Body of pancreas (tissue), 4 donors: ENCODE data around the gene SNAI3. TPM values are rescaled to one million over a fixed set of nuclear protein-coding genes. Genes with fewer than 3 reads are reported as not detected.

Experiments
- ATAC-seq: fragments of 150-250 bp; one replicate; pipeline ENCODE4 v1.9.1; 2016
- DNase-seq, 4 donors: peaks; one replicate each; pipeline ENCODE4 v3.0.0-alpha.2; 2019
- H3K27ac ChIP-seq, 4 donors: fragments of 200-600 bp; sonication (generic); 1 replicate in 3 of 4; 2 replicates in 1 of 4; pipeline versions ENCODE4 v1.5.1 to v1.6.1; 2016 to 2019; ENCODE audit warnings: mild to moderate bottlenecking in 1 of 4, mixed read lengths in 1 of 4, moderate library complexity in 1 of 4
- H3K27me3 ChIP-seq, 2 donors: fragments of 200-600 bp; sonication (generic); one replicate each; pipeline ENCODE4 v1.6.0; 2016; ENCODE audit warnings: mild to moderate bottlenecking in 1 of 2
- H3K36me3 ChIP-seq, 2 donors: fragments of 200-600 bp; sonication (generic); replicated peaks in 1 of 2; 2 replicates each; pipeline ENCODE4 v1.5.1; 2016; ENCODE audit warnings: low read depth in 2 of 2; ENCODE audit not compliant: insufficient read depth in 1 of 2
- H3K4me1 ChIP-seq: fragments of 200-600 bp; sonication (generic); one replicate; pipeline ENCODE4 v1.6.0; 2016
- H3K4me3 ChIP-seq, 2 donors: fragments of 200-600 bp; sonication (generic); 1 replicate in 1 of 2; 2 replicates in 1 of 2; pipeline ENCODE4 v1.5.1; 2016 to 2019
- H3K9me3 ChIP-seq, 3 donors: fragments of 200-600 bp; sonication (generic); 1 replicate in 2 of 3; 2 replicates in 1 of 3; pipeline ENCODE4 v1.5.1; 2016
- CTCF ChIP-seq, 7 experiments: fragments of 450-650 bp in 4 of 7; fragments of 200-600 bp in 3 of 7; sonication (generic) in 3 of 7; IDR thresholded peaks; one replicate each; pipeline ENCODE4 v1.5.1; 2016 to 2019; ENCODE audit warnings: antibody characterized with exemption in 7 of 7
- POLR2A ChIP-seq, 3 donors: fragments of 450-650 bp; IDR thresholded peaks; one replicate each; pipeline ENCODE4 v1.6.1; 2016; ENCODE audit warnings: antibody characterized with exemption in 3 of 3, mild to moderate bottlenecking in 2 of 3
- WGBS, 2 donors: methylation state at CpG; one replicate each; pipeline ENCODE4 v1.1.5; 2017; 5-methylcytosine and 5-hydroxymethylcytosine counted together
- intact Hi-C: fragments of 100-400 bp; cut with DNase I; formaldehyde crosslinking; loops from one replicate; pipeline ENCODE4 v1.15.1; 2023
- total RNA-seq, 2 donors: library from RNA; depleted of rRNA; stranded (reverse); fragments of >200 nt; gene quantifications; one replicate each; pipeline ENCODE4 v1.1.0, GENCODE V29; 2016

SNAI3 gene
- total RNA-seq, 2 donors from 2014 or later = 0.26 TPM; not detected in 1

- peaks cover 0 to 5% of the 10 kb centered on the region in 2 donors for H3K36me3 ChIP-seq
- TF ChIP-seq POLR2A (IDR thresholded peaks at IDR 0.05) (no peak), CTCF (IDR thresholded peaks at IDR 0.05) (no peak)
- H3K27me3 ChIP-seq = no peaks in the 10 kb centered on the region
- H3K27ac ChIP-seq = no peak overlapping the region
- WGBS, 2 donors = 81 to 92% methylated on average over 14 to 23 of the region's 23 CpGs
- no peak for DNase-seq
- H3K4me3 ChIP-seq = no peak overlapping the region
- H3K4me1 ChIP-seq = peaks cover 18% of the 10 kb centered on the region
- no peak for ATAC-seq
- intact Hi-C loops = no loop called here
- no peaks in the 10 kb centered on the region for H3K9me3 ChIP-seq
These were observed 49.6 kb downstream of the SNAI3 start for GRCh38 chr16:88636488-88637265.

- 89 to 94% methylated on average over 11 to 15 of the region's 17 CpGs for WGBS, 2 donors
- H3K27ac ChIP-seq = no peak overlapping the region
- peaks cover 0 to 10% of the 10 kb centered on the region in 2 donors for H3K36me3 ChIP-seq
- H3K27me3 ChIP-seq = no peaks in the 10 kb centered on the region
- DNase-seq (no peak), ATAC-seq (no peak)
- H3K4me1 ChIP-seq = peaks cover 18% of the 10 kb centered on the region
- H3K9me3 ChIP-seq = no peaks in the 10 kb centered on the region
- TF ChIP-seq POLR2A (IDR thresholded peaks at IDR 0.05) (no peak), CTCF (IDR thresholded peaks at IDR 0.05) (no peak)
- intact Hi-C loops = no loop called here
- H3K4me3 ChIP-seq = no peak overlapping the region
These were observed 50.5 kb downstream of the SNAI3 start for GRCh38 chr16:88635671-88636319.

GRCh38 chr16:88634994-88635670 is 51.2 kb downstream of the SNAI3 start:
- 74 to 91% methylated on average over 25 to 27 of the region's 28 CpGs for WGBS, 2 donors

More at GRCh38 chr16:88634994-88635670, 51.2 kb downstream of the SNAI3 start:
- no peaks in the 10 kb centered on the region for H3K9me3 ChIP-seq
- H3K4me3 ChIP-seq = no peak overlapping the region
- H3K27ac ChIP-seq = no peak overlapping the region
- peaks cover 18% of the 10 kb centered on the region for H3K4me1 ChIP-seq
- no peaks in the 10 kb centered on the region for H3K27me3 ChIP-seq
- H3K36me3 ChIP-seq = peaks cover 0 to 15% of the 10 kb centered on the region in 2 donors
- no peak for TF ChIP-seq CTCF (IDR thresholded peaks at IDR 0.05)
- TF ChIP-seq POLR2A (IDR thresholded peaks at IDR 0.05) = no peak
- ATAC-seq (no peak), DNase-seq (no peak)
- intact Hi-C loops = no loop called here
